ENCODE results near the gene PPM1L.

The PPM1L gene

GRCh38 chr3:161107311-161107710 is 351.3 kb downstream of the PPM1L start:
- no peak for DNase-seq

GRCh38 chr3:161108840-161109239 is 352.8 kb downstream of the PPM1L start:
- DNase-seq = no peak

GRCh38 chr3:161117646-161118045 is 361.6 kb downstream of the PPM1L start:
- no peak for DNase-seq

GRCh38 chr3:161126495-161126894 is 370.5 kb downstream of the PPM1L start:
- no peak for DNase-seq

Measured in NCI-H1930 (cell line).